Measurements from ENCODE around the gene TRAPPC2L. TPM values are rescaled to one million over a fixed set of nuclear protein-coding genes. Genes with fewer than 3 reads are reported as not detected.

Gene TRAPPC2L
- polyA plus RNA-seq, 3 donors = 25.4 to 56.8 (median 47.6) TPM

DNA sequence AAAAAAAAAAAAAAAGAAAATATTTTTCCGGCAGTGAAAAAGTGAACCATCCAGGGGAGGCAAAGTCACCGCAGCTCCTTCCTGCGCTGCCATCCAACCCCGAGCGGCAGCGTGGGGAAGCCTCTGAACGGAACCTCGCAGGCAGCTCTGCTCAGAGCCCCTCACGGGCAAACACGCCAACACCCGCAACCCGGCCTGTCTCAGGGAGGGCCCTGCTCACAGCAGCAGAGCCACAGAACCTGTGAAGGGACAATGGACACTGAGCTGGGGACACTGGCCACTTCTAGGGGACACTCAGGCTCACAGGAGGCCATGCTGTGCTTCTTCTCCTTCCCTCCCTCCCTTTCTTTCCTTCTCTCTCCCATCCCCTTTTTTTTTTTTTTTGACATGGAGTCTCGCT is 23.8 kb upstream of the TRAPPC2L start:
- 96 to 97% (median 96%) methylated on average over 13 of the region's 13 CpGs for WGBS, 3 donors
- no peak overlapping the region for H3K27ac ChIP-seq (ENCODE audit: low read depth, low read length)

DNA sequence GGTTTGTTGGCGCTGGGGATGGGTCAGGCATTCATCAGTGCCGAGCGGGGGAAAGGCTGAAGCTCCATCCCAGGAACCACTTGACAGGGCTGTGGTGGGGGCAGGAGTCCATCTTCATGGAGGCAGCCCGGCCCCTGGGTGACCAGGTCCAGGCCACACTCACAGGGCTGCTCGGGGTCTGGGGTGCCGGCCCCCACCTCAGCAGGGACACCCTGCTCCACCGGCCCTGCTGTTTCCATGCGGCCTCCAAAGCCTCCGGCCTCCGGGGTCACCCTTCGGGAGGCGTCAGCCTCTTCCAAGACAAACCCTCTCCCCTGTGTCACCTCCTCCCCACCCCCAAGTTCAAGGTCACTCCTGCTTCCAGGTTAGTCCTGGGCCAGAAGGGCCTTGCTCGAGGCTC is 22.3 kb upstream of the TRAPPC2L start:
- 90 to 96% (median 95%) methylated on average over 10 to 13 of the region's 13 CpGs for WGBS, 3 donors
- H3K27ac ChIP-seq (ENCODE audit: low read depth, low read length) = no peak overlapping the region

DNA sequence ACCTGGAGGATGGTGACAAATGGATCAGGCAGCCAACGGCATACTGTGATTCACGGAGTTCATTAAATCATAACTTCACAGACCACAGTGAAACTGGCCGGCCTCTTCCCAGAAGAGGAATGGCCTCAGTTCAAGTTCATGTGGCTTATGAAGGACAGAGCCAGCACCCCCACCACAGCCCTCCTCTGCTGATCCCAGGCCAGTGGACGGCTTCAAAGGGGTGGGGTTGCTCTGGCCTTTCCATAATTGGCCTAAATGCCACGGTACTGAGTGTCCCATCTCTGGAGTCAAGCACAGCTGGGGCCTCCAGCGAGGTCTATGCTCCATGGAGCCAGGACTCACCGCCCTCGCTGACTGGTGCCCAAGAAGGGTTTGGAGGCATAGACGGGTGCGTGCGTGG is 21.5 kb upstream of the TRAPPC2L start:
- H3K27ac ChIP-seq (ENCODE audit: low read depth, low read length) = no peak overlapping the region
- 72 to 82% (median 80%) methylated on average over 11 of the region's 11 CpGs for WGBS, 3 donors

DNA sequence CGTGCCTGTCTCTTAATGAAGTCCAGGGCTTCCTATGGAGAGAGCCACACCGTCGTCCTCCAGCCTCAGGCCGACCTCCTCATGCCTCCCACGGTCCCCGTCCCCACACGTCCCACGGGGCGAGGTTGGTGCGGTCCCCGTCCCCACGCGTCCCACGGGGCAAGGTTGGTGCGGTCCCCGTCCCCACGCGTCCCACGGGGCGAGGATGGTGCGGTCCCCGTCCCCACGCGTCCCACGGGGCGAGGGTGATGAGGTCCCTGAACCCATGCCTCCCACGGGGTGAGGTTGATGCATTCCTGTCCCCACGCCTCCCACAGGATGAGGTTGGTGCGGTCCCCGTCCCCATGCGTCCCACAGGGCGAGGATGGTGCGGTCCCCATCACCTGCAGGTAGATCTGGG is 21.1 kb upstream of the TRAPPC2L start:
- no peak overlapping the region for H3K27ac ChIP-seq (ENCODE audit: low read depth, low read length)
- WGBS, 3 donors = 92 to 95% (median 94%) methylated on average over 33 of the region's 33 CpGs

DNA sequence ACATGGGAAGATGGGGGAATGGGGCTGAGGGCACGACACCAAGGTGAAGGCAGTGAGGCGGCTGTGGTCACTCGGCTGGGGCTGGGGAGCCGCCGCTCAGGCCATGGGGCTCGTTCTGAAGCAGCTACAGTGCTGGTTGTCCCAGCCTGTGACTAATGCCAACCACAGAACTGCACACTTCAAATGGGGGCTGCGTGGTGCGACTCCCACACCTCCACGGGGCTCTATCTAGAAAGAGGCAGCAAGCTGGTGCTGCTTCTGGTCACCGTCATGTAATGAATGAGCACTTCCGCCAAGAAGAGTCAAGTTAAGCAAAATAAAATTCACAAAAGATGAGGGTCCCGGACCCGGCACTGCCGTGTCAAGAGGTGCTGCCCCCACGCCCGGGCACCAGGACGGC is 20.1 kb upstream of the TRAPPC2L start:
- no peak overlapping the region for H3K27ac ChIP-seq (ENCODE audit: low read depth, low read length)
- 89 to 93% (median 92%) methylated on average over 17 of the region's 17 CpGs for WGBS, 3 donors

DNA sequence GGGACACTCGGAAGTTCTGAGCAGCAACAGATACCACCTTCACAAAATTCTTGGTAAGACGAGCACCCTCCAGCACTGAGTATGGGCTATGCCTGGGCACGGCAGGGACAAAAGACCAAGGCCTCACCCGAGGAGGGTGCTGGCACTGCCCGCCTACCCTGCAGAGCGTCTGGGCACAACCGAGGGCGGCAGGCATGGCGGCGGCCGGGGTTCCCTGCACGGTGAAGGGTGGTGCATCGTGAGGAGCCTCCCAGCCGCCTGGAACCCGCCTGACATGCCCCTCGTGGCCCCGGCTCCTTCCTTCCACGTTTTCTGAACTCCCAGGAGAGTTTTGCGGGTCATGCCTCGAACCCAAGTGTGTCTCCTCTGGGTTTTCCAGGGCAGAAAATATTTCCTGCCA is 19.1 kb upstream of the TRAPPC2L start:
- 89 to 92% (median 89%) methylated on average over 19 to 20 of the region's 20 CpGs for WGBS, 3 donors

DNA sequence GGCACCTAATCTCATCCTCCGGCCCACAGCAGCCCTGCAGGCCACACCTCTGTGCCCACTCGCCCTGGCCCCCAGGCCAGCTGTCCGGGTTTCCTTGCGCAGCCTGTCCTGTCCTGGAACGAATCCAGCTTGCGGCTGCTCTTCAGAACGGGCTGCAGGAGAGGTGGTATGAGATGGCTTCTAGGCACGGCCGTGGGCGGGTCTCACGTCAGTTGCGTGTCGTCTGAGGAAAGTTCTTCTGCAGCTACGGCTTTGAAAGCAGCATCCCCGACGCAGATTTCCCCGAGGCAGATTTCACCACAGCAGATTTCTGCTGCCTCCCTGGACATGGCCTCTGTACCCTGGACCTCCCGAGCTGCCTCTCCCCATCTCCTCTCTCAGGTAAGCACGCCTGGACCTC is 18.4 kb upstream of the TRAPPC2L start:
- 83 to 92% (median 86%) methylated on average over 19 of the region's 19 CpGs for WGBS, 3 donors
- no peak overlapping the region for H3K27ac ChIP-seq (ENCODE audit: low read depth, low read length)

More for the DNA sequence above, 19.1 kb upstream of the TRAPPC2L start:
- no peak overlapping the region for H3K27ac ChIP-seq (ENCODE audit: low read depth, low read length)

DNA sequence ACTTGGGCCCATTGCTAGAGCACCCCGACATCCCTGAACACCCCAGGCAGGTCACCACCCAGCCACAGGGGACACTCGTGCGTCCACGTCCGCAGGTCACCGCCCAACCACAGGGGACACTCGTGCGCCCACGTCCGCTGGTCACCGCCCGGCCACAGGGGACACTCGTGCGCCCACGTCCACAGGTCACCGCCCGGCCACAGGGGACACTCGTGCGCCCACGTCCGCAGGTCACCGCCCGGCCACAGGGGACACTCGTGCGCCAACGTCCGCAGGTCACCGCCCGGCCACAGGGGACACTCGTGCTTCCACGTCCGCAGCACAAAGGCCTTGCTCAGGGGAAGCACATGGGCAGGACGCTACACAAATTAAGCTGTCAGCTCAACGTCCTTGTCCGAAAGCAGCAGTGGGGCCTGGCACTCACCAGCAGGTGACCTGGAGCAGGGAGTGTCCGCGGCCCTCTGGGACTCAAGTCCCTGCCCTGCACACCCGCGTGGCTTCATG is 17.8 kb upstream of the TRAPPC2L start:
- H3K27ac ChIP-seq (ENCODE audit: low read depth, low read length) = no peak overlapping the region
- 88 to 95% (median 90%) methylated on average over 39 of the region's 39 CpGs for WGBS, 3 donors

DNA sequence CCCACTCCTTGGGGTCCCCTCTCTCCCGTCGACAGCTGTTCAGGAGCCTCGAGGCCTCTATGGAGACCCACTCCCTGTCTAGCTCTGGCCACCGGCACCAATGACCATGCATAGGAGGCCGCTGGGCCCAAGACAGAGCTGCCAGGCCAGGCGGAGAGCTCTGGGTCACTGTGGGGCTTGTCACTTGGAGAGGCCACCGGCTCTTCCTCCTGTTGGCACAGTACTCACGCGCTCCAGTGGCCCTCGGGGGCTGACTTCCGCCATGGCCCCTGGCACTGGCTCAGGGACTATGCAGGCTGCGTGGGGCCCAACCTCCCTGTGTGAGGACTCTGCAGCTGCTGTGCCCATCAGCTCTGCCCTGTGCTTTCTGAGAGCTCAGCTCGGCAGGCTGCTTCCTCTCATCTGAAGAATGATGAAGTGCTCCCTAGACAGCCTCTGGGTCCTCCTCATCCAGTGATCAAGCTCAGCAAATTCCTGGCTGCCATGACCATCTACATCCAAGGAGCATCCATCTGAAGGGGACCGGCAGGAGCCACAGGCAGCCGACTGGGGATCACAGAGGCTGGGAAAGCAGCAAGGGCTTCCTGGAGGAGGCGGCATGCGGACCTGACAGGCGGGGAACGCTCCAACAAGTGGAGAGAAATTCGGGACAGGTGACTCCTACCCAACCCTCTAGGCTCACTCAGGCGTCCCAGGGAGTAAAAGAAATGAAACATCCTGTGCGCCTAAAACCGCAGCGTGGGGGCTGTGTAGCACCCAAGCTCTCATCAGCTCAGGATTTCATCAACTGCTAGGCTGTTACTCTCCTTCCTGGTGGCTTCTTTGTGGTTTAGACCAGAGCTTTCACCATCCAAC is 17.0 kb upstream of the TRAPPC2L start:
- WGBS, 3 donors = 68 to 97% (median 75%) methylated on average over 24 of the region's 24 CpGs
- no peak overlapping the region for H3K27ac ChIP-seq (ENCODE audit: low read depth, low read length)

DNA sequence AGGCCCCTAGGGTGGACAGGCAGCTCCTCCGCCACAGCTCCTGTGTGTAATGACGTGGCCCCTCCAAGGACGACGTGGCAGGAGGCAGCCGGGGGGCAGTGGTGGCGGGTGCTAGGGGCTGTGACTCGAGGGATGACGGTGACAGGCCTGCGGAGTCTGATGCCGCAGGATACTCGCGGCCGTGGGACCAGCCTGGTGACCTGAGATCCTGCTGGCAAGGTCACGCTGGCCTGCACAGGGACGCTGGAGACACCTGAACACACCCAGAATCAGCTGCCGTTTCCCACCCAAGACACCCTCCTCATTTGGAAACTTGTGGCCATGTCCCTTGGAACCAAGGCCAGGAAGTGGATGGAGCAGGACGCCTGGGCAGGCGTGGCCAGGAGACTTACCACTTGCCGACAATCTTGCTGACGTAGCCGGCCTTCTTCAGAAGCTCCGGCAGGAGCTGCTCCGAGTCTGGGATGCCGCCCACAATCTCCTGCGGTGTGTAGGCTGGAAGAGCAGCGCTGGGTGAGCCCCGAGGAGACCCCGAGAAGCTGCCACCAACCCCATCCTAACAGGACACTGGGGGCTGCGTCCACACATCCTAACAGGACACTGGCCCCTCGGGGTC is 16.2 kb upstream of the TRAPPC2L start:
- 70 to 90% (median 81%) methylated on average over 30 of the region's 30 CpGs for WGBS, 3 donors
- H3K27ac ChIP-seq (ENCODE audit: low read depth, low read length) = no peak overlapping the region

DNA sequence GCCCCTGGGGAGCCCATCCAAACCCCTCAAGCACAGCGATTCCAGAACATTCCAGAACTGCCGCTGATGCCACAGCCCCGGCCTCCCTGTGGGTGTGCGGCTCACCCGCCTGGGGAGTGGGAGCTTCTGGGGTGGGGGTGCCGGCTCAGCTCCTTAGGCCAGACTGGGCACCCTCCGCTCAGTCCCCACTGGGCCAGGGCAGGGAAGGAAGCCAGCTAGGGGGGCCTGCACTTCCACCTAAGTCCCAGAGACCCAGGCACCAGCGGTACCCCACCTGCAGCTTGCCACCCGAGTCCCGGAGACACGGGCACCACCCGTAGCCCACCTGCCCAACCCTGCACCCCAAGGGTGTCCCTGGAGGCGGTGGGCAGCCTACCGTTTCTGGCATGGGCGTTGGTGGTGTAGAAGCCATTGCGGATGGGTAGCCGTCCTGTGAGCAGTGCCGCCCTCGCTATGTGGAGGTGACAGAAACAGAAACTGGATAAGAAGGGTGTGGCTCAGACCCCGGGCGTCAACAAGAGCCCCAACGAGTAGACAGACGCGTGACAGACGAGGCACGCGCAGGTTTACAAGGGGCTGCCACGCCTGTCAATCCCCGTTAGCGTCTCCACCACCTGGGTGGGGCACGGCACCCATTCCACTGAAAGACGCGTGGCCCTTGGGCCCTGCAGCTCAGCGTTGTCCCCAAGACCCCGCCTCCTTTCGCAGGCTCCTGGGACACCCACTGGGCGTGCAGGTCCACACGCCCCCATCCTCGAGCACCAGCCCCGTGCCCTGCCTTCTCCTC is 15.2 kb upstream of the TRAPPC2L start:
- no peak overlapping the region for H3K27ac ChIP-seq (ENCODE audit: low read depth, low read length)
- WGBS, 3 donors = 91 to 93% (median 93%) methylated on average over 38 to 40 of the region's 40 CpGs

DNA sequence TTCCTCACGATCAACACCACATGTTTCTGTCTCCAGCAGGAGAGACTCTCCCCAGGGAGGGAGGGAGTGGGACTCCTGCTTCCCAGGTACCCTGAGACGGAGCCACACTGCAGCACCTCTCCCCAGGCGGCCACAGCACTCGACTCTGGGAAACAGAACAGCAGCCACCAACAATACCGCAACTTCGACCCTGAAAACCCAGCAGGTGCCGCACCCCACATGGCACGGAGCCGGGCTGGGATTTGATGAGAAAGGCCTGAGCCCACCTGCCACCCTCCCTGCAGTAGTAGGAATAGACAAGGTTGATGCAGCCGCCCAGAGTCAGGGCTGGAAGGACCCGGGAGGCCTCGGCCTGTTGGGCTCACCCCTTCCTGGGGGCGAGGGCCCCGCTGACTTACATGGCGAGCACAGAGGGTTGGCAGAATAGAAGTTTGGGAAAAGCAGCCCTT is 14.6 kb upstream of the TRAPPC2L start:
- 76 to 94% (median 87%) methylated on average over 15 of the region's 15 CpGs for WGBS, 3 donors
- H3K27ac ChIP-seq (ENCODE audit: low read depth, low read length) = no peak overlapping the region

DNA sequence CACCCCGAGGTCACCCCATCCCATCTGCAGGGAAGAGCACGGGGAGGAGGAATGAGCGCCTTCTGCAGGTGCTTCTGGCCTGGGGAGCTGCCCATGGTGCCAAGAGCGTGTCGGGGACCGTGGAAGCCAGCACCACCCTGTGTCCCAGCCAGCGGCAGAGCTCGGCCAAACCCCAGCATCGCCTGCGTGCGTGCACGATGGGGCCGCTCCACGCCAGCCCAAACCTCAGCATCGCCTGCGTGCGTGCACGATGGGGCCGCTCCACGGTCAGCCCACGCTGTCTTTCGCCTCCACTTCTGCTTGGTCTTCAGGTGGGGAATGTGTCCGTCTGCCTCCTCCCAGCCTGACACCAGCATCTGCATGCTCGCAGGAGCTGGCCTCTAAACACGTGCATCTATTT is 14.1 kb upstream of the TRAPPC2L start:
- H3K27ac ChIP-seq (ENCODE audit: low read depth, low read length) = no peak overlapping the region
- 93 to 96% (median 94%) methylated on average over 25 of the region's 25 CpGs for WGBS, 3 donors

DNA sequence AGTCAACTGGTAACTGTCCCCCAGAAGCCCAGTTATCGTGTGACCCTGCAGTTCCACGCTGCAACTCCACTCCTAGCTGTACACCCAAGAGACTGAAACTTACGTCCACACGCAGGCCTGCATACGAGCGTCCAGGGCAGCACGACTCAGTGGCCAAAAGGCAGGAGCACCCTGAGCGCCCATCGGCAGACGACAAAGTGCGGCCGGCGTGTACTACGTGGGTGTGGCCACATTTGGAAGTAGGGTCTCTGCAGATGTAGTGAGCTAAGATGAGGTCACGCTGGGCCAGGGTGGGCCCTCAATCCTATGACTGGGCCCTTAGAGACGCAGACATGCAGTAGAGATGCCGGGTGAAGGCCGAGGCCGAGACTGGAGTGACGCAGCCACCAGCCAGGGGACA is 13.7 kb upstream of the TRAPPC2L start:
- no peak overlapping the region for H3K27ac ChIP-seq (ENCODE audit: low read depth, low read length)
- WGBS, 3 donors = 90 to 95% (median 93%) methylated on average over 20 of the region's 20 CpGs

DNA sequence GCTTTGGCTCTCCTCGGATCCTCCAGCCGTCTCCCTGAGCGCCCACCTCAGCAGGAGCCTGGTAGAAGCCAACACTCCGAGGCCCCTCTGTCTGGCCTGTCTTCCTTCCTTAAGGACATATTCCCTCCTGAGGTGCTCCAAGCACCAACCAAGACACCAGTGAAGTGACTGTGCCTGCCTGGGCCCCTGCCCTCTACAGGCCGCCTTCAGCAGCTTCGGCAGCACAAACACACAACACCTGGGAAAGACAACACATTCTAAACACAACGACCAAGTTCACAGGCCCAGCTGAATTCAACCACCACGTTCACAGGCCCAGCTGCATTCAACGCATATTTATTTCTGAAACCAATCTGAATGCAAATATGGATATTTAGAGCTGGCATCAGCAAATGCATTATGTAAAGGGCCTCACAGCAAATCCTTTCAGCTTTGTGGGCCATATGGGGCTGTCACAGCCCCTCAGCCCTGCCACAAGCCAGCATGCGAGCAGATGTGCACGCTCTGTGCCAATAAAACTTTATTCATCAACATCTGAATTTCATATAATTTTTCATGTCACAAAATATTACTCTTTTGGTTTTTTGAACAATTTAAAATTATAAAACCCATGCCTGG is 12.4 kb upstream of the TRAPPC2L start:
- no peak overlapping the region for H3K27ac ChIP-seq (ENCODE audit: low read depth, low read length)
- WGBS, 3 donors = 61 to 83% (median 81%) methylated on average over 11 of the region's 11 CpGs

DNA sequence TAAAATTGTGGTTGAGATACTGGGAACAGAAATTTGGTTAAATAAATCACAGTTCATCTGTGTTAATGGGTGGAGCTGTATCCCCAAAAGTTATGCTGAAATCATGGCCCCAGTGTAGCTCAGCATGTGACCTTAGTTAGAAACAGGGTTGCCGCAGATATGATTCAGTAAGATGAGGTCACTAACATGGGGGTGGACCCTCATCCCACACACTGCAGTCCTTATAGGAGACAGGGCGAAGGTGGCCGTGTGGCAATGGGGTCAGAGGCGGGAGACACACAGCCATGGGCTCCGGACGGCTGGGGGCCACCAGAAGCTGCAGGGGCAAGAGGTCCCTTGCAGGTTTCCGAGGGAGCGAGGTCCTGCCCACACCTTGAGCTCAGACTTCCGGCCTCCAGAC is 10.8 kb upstream of the TRAPPC2L start:
- 90 to 98% (median 91%) methylated on average over 9 of the region's 9 CpGs for WGBS, 3 donors
- no peak overlapping the region for H3K27ac ChIP-seq (ENCODE audit: low read depth, low read length)

DNA sequence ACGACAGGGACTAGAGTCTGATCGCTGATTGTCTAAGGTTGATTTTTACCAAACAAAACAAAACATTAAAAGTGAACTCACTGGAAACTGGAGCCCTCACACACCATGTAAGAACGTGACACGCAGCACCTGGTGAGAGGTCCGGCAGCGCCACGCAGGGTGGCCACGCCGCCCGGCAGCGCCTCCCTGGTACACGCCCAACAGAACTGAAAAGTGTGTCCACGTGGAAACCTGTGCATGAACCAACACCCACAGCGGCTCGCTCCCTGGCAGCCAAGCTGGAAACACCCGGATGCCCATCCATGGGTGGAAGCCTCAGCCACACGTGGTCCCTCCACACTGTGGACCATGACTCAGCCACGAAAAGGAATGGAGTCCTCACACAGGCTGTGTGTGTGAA is 9.3 kb upstream of the TRAPPC2L start:
- WGBS, 3 donors = 88 to 96% (median 95%) methylated on average over 18 of the region's 18 CpGs
- H3K27ac ChIP-seq (ENCODE audit: low read depth, low read length) = no peak overlapping the region

DNA sequence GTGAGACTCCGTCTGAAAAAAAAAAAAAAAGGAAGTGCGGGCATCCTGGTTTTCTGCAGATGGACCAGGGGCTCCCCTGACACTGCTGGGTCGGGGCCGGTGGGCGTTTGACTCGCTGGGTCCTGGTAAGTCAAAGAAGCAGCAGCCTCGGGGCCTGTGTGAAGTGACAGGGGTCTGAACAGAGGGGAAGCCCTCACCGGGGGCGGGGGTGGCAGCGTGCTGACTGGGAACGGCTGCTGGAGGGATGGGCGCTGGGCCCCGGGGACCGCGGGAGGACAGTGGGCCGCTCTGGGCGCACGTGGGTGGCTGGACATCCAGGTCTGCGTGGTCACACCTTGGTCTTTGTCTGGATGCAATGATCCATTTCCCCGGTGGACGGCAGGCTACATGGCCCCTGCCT is 8.4 kb upstream of the TRAPPC2L start:
- 87 to 91% (median 89%) methylated on average over 19 to 21 of the region's 21 CpGs for WGBS, 3 donors
- no peak overlapping the region for H3K27ac ChIP-seq (ENCODE audit: low read depth, low read length)

Data from adipose tissue (tissue), 3 donors.